CD4-positive, alpha-beta T cell treated with Interleukin-4 for 4 hours (primary cell): ENCODE results near the gene DICER1.

Experiments
- DNase-seq: peaks from one replicate; pipeline ENCODE4 v3.0.0-alpha.2; 2020

DICER1 gene

DNA sequence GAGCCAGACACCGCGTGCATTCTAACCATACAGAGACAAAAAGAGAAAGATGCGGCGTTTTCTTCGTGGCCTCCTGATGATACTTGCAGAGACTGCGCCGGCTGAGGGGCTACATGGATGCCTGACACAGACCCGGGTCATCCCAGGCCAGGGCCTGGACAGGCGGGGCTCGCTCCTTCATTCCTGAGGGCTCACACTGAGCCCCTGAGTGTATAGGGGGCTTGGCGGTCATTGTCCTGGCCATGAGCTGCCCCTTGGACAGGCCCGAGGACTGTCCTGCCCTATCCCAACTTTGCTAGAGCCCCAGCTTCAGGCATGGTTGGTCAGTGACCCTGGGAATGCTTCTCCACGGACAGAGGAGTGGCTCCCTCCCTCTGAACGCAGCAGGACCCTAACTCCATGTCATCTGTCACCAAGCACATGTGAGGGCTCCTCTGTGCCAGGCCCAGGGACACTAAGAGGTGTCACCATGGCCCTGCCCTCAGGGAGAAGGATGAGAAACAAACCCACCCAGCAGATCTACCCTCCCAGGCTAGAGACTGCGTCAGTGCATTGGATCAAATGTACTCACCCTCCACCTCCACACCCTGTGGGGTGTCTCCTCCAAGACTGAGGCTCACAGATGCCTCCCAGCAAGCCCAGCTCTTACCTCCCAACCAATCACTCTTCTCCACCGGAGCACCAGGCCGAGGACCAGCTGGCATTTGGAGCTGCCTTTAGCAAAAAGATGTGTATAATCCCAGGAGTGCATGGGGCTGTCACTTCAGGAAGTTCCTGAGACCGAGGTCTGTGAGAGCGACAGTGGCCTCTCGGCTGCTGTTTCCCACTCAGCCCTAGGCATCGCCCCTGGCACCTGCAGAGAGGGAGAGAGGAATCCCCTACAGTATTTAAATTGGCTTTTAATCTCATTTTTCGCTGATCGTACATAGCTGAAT lies 102.7 kb downstream of the DICER1 start:
- no peak for DNase-seq

DNA sequence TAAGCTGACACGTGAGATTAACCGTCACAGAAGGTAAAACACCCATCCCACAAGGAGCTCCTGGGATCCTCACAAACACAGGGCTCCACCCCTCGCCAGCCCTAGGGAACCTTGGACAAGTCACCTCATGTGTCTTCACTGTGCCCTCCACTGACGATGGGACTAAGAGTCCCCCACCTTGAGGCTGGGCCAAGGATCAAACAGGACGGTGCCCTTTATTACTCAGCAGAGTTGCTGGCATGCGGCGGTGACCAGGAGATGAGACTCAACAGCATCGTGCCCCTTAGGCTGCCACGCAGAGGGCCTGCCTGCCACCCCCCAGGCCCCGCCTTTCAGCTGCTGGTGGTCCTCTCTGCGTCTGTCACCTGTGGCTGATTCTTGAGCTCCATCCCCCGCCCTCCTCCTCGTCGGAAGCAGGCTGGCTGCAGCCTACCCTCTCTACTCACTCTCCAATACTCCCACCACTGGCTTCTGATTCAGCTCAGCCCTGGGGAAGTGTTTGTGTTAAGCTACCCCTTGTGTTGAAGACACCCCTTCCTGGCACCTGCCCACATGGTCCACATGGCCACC lies 105.2 kb downstream of the DICER1 start:
- no peak for DNase-seq

DNA sequence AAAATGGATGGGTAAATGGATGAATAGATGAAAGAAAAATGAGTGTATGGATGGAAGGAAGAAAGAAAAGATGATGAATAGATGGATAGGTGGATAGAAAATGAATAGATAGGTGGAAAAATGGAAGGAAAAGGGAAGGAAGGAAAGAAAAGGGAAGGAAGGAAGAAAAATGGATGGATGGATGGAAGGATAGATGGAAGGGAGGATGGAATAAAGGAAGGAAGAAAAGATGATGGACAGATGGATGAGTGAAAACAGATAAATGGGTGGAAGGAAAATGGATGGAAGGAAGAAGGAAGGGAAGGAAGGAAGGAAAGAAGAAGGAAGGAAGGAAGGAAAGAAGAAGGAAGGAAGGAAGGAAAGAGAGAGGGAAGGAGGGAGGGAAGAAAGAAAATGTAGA lies 107.4 kb downstream of the DICER1 start:
- DNase-seq = no peak

DNA sequence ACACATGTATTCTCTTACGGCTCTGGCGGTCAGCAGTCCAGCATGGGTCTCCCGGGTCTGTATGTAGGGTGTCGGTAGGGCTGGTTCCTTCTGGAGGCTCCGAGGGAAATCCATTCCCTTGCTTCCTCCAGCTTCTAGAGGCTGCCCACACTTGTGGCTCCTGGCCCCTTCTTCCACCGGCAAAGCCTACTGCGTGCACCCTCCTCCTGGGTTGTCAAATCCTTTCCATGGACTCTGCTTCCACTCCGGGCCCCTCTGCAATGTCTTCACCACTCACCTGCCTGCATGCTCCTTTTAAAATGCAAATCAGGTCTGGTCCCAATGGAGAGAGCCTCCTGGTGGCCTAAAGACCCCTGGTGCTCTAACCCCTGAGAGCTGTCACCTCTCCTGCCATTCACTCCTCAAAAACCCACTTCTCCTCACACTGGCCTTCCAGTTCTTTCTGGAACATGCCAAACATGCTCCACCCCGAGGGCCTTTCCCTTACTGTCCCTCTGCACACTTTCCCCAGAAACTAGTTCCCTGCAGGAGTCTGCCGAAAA lies 108.5 kb downstream of the DICER1 start:
- no peak for DNase-seq

DNA sequence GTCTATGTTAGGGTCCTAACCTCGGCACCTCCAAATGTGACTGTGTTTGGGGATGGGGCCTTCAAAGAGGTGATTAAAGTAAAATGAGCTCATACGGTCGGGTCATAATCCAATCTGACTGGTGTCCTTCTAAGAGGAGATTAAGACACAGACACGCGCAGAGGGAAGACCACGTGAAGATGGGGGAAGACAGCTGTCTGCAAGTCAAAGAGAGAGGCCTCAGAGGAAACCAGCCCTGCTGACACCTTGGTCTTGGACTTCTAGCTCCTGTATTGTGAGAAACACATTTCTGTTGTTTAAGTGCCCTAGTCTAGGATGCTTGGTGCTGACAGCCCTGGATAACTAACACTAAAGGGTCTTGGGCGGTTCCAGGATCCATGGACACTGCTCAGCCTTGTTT lies 109.6 kb downstream of the DICER1 start:
- no peak for DNase-seq

DNA sequence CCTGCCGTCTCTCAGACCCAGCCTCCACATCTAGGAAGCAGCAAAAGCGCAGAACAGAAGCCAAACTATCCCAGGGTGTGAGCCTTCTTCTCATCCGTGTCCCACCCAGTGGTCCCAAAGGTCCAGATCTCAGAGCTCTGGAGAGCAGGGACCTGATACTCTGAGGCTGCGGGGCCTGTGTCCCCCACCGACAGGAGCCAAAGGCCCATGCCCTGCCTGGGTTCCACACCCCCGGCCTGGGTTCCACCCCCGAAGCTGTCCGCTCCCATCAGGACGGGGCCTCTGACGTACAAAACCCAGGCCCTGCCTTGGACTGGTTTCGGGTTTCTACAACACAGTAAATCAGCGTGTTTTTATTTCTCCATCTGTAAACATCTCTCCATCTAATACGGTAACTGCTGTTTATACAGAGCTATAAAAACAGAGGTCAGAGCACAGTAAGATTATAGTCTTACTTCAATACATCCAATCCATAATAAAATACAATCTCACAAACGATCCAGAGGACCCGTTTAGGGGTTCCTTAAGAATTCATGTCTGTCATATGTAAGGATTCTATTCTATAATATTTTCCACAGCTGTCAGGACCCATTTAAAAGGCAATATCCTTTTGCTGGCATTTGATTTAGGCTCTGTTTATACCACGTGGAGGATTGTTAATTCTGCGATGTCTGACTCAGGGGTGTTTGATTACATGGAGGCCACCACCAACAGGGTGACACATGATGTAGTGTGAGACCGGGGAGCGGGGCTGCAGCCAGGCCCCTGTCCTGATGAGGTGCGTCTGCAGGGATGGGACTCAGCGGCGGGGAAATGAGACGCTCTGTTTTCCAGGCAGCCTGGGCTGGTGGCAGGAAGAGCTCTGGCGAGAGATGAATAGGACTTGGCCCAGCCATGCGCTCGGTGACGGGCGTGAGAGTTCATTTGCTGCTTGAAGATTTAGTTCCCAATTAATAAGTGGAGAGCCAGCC lies 110.3 kb downstream of the DICER1 start:
- DNase-seq = no peak

DNA sequence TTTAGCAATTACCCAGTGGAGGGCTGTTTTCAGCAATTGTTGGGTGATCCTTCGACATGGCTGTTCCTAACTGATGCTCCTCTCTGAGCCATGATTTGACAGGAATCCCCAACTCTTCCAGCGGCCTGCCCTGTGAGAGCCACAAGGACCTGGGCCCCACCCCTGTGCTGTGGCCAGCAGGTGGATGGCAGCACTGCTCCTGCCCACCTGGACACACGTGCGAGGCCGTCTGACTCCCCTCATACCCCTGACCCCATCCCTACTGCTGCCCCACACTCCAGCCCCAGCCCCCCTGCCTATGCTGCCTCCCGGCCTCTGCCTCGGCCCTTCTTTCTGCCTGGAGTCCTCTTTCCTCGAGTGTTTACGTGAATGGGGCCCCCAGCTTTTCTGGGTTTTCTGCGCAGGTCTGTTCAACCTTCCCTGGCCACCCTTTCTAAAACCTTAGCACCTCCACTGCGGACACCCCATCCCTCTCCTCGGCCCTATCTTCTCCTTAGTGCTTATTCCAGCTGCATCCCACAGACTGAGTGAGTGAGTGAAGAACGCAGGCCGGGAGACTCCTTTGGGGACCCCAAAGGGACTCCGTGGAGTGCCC lies 111.4 kb downstream of the DICER1 start:
- no peak for DNase-seq

DNA sequence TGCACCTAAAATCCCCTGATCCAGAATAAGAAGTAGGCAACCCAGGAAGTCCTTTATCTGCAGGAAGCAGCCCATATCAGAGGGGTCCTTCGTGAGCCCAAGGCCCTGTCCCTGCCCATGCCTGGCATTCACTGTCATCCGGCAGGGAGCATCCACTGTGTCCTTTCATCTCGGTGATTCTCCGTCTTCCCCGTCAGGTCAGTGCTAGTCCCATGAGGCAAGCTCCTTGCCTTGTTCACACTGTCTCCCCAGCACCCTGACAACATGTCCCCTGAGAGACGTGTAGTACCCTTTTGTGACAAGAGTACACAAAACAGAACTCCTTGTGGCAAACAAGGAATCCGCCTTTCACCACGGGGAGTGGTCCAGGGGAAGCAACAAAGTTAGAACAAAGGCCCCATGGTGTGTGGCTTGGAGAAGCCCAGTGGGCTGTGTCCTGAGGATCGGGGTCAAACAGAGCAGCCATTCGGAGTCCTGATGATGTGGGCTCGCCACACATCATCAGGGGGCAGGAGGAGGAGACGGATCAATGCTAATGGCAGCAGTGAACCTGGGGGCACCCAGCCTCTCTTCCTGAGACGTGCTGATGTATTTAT lies 112.1 kb downstream of the DICER1 start:
- no peak for DNase-seq

DNA sequence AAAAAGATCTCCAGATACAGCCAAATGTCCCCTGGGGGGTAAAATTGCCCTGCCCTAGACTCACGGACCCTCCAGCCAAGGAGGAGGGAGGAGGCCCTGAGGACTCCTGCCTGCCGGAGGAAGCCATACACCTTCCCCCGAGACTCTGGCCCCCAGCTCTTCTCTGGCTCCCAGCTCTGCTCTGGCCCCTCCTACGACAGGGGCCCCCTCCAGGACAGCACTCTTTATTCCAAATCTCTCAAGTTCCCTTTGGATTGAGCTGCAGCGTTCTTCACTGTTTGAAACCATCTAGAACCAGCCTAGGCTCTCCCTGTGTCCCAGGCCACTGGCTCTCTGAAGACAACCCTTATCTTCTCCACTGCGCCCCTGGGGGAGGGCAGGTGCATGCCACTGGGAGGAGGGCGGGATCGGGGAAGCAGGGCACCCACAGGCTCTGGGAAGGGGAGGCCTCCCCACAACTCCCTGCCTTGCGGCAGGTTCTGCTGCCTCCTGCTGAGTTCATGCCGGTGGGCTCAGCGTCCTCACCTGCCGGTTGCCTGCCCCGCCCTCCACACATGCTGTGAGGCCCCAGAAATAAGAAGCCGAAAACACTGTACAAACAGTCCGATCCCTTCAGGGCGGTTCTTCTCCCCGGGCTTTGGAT lies 112.7 kb downstream of the DICER1 start:
- no peak for DNase-seq

DNA sequence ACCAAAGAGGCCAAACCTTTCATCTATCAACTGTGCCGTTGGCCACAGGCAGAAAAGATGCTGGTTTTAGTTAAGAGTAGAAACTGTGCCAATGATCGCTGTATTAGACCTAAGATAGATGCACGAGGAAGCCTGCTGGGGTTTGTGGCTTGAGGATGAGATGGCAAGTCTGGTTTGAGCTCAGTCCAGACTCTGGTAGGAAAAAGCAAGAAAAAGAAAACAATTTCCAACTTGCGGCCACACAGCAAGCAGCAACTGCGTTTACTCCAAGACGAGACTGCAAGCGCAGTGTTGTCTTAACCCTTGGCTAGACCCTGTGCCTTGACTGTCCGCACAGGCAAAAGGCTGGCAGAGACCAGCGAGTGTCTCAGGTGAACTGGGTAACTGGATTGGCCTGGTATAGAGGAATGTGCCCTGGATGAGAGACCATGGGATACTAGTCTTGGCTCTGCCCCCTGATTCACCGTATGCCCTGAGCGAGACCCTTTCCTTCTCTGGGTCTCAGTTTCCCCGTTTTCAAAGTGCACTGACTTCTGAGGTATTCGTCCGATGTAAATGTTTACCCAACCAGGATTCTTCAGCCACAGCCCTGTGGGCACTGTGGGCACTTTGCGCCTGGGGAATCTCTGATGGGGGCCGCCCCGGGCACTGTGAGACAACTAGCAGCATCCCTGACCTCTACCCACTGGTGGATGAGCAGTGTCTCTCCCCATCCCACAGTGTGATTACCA lies 113.4 kb downstream of the DICER1 start:
- DNase-seq = no peak

DNA sequence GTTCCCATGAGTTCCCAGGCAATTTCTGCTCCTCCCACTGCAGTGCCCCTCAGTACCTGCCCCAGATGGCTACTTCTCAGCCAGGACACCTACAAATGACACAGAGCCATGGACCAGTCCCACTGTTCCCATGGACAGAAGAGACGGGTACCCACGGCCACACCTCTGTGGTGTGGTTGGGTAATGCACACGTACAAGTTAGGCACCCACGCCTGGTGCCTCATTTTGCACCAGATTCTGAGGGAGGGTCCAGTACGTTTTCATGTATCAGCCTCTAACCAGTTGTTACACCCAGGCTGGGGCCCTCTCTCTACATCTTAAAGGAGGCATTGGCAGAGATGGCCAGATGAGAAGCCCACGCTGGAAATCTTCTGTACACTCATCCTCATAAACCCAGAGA lies 114.0 kb downstream of the DICER1 start:
- DNase-seq = no peak

DNA sequence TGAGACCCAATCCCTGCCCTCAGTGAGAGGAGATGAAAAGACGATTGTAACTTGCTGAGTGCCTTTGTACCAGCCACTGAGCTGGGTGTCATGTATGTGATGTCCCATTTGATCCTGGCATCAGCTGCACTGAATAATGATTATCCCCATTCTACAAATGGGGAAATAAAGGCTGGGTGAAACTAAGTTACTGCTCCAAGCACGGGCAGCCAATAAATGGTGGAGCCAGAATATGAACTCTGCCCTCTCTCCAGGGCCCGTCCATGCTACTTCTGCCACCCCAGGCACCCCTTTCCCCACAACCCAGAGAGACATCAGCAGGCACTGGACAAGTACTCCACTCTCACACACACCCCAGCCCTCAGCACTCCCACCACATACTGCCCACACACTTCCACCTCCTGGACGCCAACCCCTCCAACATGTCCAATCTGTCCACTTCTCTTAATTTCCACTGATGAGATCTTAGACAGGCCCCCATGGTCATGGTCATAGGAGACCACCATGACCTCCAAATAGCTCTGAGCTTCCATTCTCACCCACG lies 115.8 kb downstream of the DICER1 start:
- no peak for DNase-seq

DNA sequence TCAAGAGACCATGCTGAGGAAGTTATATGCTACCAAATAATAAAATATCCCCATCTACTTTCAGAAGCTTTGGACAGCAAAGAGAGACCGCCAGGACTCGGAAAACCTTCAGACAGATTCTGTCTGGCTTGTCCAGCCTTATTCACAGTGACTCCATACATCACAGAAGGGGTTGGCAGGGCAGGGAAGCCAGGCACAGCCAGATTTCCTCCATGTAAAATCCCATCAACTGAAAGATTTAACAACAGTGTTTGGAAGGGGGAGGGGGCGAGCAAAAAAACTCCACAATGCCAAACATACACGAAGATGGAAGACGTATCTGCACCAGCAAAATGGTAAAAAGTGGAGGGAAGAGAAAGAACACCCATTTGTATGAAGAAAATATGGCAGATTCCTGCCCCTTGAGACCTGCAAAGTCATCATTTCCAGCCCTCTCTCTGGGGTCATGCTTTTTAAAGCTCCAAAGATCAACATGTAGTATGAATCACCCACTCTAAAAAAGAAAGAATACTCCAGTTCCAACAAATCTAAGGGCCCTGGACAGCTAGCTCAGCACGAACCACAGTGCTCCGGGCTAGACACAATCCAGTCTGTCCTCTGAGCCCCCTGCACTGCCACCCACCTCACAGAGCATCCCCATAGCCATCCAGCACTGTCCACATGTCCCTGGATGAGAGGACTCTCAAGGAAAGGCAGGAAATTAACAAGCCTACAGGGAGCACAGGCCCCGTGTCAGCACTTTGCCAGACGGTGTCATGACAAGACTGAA lies 116.4 kb downstream of the DICER1 start:
- no peak for DNase-seq

DNA sequence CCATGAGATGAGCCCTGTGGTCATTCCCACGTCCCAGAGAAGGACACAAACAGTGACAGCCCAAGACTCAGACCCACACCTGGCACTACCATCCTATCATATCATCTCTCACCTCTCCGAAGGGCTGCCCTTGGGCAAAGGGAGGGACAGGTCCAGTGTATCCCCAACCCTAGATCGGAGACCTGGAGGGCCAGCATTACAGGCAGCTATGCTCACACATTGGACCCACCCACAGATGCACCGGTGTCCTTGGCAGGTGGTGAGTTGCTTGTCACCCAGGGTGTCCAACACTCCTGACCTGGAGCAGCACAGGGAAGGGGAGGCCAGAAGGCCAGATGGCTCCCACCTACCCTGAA lies 117.4 kb downstream of the DICER1 start:
- no peak for DNase-seq

DNA sequence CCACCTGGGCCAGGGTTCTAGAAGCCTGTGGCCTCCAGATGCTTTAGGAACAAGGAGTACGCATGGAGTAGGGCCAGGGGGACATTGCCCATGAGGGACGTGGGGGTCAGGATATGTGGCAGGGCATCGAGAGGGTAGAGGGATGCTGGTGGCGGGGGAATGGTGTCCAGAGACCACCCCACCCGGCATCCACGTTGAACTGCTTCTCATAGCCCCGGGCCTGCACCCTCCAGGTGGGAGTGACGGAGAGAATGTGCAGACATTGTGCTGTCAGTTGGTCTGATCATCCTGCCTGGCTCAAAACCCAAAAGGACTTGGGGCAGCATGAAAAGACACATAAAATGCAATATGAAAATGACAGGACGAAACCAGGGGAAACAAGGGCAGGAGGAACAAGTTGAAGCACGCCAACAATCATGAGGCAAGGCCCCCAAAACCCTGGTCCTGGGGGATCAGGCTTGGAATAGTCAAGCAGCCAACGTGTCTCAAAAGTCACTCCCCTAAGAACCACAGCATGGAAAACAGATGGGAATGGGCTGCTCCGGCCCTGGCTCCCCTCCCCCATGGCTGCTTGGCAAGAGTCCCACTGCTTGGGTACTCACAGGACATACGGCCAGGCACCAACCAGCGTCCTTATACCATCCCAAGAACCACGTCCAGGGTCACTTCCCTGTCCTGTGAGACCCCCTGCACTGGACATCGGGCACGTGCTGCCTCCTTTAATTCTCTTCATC lies 117.9 kb downstream of the DICER1 start:
- no peak for DNase-seq

DNA sequence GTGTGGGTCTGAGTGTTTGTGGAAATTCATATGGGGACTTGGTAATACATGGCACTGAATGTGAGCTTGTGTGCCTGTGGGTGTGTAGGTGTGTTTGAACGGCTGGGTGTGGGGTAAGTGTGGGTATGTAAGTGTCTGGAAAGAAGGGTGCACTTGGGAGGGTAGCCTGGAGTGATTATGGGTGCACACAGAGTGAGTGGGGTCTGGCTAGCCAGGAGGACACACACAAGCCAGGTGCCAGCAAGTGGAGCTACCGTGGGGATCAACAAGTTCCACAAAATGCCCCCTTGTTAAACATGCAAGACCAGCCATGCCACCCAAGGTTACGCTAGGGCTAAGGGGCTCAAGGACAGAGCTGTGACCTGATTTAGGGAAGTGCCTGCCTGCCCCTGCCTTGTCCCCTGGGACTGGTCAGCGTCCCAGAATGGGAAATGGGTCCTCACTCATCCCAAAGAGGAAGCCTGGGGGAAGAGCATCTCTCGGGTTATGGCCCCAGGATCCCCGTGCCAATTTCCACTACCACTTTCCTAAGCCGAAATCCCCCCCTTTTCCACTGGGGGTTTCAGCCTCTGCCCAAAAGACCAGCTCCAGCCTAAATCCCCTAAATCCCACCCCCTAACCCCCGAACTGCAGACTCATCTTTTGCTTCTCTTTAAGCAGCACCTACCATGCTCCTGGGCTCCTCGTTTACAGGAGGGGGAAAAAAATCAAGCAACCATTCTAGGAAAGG lies 118.6 kb downstream of the DICER1 start:
- no peak for DNase-seq

DNA sequence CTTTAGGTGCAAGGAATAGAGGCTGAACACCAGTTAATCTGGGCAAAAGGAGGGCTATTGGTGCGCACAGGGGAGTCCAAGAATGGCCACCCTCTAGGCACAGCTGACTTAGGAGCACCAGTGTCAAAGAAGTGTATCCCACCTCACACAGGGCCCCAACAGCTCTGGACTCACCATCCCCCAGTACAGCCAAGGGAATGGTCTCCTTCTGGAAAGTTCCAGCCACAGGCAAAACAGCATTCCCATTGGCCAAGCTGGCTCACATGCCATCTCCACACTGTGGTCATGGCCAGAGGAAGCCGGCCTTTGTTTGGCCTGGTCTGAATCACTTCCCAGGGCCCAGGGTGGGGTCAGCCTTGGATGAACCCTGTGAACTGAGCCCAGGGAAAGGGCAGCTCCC lies 120.1 kb downstream of the DICER1 start:
- DNase-seq = no peak
